ENCODE results near the gene DMD.
"Not testable (repeated sequence)": the region's sequence is repeated elsewhere in the genome, so short reads cannot be mapped to it uniquely, and the experiment has no call there.

DMD gene

DNA sequence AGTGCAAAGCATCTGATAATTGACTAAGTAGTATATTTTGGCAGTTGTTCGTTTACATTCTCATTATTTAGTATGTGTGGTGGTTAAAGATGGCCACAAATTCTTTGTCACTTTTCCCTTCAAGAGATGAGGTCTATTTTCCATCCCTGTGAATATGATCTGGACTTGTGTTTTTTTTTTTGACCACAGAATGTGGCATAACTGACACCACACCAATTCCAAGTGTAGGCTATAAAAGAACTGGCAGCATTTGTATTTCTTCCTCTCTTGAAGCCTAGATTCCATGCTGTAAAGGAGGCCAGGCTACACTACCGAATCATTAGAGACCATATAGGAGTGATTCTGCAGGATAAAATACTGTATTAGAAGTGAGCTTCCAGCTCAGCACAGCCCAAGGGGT, 596.6 kb downstream of the DMD start:
- no peak for DNase-seq (ENCODE audit: low read depth)

DNA sequence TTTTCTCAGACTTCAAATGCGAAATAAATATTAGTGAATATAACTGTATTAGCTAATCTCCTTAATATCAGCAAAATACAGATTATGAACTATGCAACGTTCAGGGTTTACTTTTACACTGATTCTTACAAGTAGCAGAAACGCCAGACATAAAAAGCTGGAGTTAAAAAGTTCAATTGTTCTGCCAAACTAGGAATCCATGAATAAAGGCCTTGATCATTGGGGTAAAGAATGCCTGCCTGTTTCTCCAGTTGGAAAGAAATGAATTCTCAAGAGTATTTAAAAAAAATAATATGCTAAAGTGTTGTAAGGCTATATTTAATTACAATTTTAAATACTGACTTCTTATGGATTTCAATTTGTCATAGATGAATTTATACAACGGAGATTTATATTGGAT, 612.2 kb downstream of the DMD start:
- DNase-seq (ENCODE audit: low read depth), result no peak

- DNase-seq (ENCODE audit: low read depth), result no peak
Measured at GRCh38 chrX:32598707-32599106, 612.6 kb downstream of the DMD start.

DNA sequence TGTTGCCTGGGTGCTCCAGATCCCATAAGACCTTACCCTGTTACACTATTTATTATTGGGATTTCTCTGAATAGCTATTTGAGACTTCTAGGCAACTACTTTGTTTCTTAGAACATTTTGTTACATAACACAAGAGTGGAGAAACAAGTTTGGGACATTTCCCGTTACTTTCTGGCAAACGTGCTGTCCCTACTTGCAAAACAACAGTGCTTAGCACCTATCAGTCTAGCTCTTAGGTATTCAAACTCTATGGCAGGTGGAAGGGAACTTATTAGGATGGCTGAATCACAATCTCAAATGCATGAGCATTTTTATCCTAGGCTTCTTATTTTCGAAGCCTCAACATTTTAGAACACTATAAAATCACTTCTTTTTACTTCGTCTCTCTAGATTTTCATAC, 613.6 kb downstream of the DMD start:
- DNase-seq (ENCODE audit: low read depth), result no peak

DNA sequence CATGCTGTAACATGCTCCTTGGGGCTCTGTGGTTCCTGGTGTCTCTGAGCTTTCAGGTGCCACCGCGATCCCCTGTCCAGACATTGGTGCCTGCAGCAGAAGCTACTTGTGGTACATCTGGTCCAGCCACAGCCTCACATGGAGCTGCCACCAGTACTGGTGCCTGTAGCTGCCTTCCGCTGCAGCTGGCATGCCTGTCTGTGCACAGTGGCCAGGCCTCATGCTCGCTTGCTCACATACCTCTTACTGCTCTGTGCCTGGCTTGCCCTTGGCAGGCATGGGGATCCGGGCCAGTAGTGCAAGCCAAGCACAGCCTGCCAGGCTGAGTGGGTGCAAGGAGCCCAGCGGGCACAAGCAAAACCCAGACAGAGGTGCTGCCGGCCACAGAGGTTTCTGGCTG, 618.6 kb downstream of the DMD start:
- DNase-seq (ENCODE audit: low read depth), result no peak

DNA sequence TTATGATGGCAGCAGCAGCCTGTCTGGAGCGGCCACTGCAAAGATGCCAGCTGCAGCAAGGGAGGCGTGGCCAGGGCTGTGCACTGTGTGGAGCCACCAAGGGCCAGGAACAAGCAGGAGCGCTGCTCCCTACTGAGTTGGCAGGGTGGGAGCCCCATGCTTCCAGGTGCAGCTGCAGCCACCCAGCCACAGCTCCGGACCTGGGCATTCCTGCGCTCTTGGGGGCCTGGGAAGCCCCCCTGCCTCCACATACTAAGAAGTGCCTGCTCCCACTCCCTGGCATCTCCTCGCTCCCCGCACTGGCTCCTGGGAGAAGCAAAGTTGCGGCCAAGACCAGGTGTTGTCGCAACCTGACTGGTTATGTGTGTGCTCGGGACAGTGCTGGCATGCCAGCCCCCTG, 619.8 kb downstream of the DMD start:
- no peak for DNase-seq (ENCODE audit: low read depth)

DNA sequence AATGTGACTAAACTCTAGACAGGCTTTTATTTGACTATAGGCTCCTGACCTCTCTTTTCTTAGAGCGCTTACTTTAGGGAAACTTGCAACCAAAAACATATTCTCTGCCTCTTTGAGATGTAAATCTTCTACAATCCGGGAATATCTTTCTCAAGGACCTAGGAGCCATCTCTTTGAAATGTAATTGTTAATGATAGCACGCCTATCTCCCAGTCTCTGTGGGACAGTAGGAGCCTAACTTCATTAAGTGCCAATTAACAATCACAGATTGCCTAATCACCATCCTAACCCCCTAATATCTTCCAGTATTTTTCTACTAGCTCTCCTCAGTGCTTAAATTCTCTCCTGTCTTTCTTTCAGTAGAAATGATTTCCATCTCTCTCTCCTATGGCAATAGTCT, 628.6 kb downstream of the DMD start:
- no peak for DNase-seq (ENCODE audit: low read depth)

- no peak for DNase-seq (ENCODE audit: low read depth)
Measured at GRCh38 chrX:32576885-32577284, 634.5 kb downstream of the DMD start.

DNA sequence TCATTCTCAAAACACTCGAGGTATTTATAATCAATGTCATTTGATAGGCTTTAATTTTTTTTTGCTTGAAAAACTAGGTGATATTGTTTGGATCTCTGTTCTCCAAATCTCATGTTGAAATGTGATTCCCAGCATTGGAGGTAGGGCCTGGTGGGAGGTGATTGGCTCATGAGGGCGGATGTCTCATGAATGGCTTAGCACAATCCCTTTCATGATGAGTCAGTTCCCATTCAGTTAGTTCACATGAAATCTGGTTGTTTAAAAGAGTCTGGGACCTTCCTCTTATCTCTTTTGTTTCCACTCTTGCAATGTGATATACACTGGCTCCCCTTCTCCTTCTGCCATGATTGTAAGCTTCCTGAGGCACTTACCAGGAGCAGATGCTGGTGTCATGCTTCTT, 638.7 kb downstream of the DMD start:
- no peak for DNase-seq (ENCODE audit: low read depth)

GRCh38 chrX:32571579-32571978, 639.8 kb downstream of the DMD start:
- DNase-seq (ENCODE audit: low read depth), result no peak

DNA sequence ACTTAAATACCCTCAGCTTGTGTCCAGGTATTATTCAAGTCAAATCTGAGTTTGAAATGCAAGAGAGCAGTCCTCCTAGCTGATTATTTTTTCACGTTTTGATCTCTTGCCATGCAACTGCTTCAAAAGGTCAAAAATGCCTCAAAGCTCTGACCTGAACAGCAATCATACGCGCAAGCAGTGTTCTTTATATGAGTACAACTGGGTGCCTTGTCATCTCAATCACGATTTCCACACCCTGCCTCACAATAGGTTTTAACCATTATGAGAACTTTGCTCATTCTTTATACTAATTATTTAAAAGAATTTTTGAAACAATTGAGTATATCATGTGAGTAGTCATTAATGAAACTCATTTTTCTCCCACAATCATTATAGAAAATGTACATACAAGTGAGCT, 649.1 kb downstream of the DMD start:
- no peak for DNase-seq (ENCODE audit: low read depth)

- DNase-seq (ENCODE audit: low read depth), result no peak
Measured at GRCh38 chrX:32545101-32545500, 666.2 kb downstream of the DMD start.

GRCh38 chrX:32538554-32538953, 672.8 kb downstream of the DMD start:
- no peak for DNase-seq (ENCODE audit: low read depth)

DNA sequence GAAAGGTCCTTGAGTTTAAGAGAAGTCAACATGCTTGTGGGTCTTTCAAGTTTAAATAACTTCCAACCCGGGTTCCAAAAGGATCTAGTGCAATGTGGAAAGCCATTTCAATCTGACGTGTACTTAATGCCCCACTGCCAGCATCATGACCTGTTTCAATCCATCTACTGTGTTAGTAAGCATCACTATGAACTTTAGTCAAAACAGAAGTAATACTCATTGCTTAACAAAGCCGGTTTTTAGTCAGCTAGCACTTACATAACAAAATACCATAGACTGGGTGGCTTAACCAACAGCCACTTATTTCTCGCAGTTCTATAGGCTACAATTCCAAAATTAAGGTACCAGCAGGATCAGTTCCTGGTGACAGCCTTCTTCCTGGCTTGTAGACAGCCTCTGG, 677.5 kb downstream of the DMD start:
- no peak for DNase-seq (ENCODE audit: low read depth)

DNA sequence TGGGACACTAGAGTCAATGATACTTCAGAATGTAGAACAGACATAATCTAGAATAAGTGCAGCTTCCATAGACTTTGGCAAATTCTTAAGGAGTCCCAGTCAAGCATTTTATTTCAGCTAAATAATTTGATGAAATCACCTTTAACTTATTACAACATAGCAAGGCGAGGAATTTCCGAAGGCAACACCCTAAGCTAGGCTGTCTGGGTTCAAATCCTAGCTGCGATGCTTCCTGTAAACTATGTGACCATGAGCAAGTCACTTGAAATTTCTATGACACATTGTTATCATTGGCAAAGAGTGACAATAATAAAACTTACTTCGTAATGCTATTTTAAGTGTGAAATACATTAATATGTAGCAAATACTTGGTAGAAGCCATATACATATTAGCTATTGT, 679.1 kb downstream of the DMD start:
- DNase-seq (ENCODE audit: low read depth), result no peak

DNA sequence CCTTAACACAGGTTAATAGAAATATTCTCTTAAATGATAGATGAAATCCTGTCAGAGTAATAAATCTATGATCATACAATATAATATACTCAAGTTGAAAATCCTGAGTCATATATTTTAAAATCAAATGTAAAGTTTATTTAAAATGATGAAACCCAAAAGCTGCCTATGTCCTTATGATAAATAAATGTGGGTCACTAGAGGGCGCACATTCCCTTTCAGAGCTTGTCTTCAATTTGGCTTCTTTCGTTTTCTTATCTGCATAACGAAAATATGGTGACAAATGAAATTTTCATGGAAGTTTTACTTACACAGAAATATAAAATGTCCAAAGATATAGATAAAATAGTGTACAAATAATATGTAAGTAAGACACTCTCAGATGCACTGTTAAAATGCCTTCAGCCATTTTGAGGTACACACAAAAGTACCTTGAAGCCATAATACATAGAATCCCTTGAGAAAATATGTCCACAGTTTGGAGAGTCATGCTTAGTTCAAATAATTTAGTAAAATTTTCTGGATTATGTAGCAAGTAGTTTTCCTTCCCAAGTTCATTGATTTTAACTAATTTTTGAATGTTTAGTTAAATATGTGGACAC, 680.4 kb downstream of the DMD start:
- no peak for DNase-seq (ENCODE audit: low read depth)

DNA sequence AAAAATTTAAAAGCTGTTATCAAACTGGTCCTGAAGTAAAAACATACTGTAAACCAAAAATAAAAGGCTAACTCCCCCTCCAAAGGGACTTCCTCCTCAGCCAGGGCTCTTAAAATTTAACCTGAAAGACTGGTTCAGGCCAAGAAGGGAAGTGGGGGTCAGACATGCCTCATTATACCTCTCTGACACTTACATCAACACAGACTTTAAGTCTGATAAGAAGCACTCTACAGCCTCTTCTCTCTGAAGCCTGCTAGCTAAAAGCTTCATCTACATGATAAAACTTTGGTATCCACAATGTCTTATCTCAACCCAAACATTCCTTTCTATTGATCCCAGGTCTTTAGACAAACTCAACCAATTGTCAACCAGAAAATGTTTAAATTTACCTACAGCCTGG, 682.9 kb downstream of the DMD start:
- not testable (repeated sequence) for DNase-seq (ENCODE audit: low read depth)

DNA sequence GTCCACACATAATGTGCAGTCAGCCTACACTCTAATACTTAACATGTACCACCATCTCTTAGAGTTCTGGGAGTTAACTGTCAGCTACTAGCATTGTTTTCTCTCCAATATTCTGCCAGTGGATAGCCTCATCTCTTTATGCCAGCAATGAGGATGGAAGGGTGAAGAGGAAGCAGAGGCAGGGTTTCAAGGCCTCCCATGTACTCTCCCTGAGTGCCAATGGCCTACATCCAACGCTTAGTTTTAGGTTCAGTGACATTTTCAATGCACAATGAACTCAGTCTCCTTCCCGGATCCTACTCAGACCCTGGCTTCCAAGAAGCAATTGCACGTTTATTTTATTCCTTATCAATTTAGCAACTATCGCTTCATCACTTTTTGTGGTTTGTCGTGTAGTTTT, 686.1 kb downstream of the DMD start:
- DNase-seq (ENCODE audit: low read depth), result no peak

DNA sequence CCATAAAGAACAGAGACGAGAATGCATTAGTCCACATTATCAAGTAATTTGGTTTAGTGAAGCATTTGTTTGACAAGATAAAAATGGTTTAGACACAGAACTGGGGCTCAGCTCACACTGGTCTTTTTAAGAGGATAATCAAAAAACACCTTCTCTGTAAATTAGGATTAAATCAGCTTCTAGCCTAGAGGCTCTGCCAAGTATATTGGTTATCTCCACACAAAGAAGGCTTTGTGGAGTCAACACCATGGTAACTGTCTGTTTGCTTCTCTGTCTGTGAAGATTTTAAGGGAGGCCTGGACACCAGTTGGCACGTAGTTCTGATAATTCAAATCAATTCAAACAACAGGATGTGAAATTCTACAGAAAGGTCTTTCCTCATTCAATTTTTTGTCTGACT, 687.0 kb downstream of the DMD start:
- no peak for DNase-seq (ENCODE audit: low read depth)

DNA sequence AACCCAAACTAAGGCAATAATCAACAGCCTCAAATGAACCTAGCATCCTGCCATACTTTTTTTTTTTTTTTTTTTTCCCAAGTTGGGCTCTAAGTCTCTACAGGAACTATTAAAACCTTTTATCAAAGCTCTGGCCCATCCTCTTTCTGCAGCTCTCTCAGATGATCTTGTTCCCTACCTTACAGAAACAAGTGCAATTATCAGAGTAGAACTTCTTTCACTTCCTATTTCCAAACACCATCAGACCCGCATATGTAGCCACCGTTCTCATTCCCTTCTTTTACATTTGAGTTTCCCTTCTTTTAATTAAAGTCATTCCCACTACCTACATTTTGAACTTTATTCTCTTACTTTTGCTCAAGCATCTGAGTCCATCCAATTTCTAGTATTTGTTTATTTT, 690.6 kb downstream of the DMD start:
- no peak for DNase-seq (ENCODE audit: low read depth)

- no peak for DNase-seq (ENCODE audit: low read depth)
Measured at GRCh38 chrX:32514986-32515385, 696.4 kb downstream of the DMD start.

GRCh38 chrX:32501606-32502005, 709.7 kb downstream of the DMD start:
- DNase-seq (ENCODE audit: low read depth), result no peak

DNA sequence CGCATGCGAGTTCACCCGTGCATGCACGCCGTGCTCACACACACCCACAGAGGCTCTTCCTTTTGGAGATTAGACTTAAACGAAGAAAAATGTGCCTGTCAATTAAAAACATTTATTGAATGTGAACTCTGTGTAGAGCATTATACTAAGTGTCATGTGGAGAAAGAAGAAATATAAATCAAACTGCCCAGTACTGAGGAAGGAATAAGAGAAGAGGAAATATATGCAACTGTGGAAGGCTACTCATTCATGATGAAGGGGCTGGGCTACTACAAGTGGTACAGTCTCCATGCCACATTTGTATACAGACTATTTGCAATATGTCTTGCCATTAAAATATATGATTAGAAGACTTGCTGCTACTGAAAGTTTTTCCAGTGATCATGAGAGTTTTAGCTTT, 714.7 kb downstream of the DMD start:
- no peak for DNase-seq (ENCODE audit: low read depth)

GRCh38 chrX:32495855-32496254, 715.5 kb downstream of the DMD start:
- DNase-seq (ENCODE audit: low read depth), result no peak

DNA sequence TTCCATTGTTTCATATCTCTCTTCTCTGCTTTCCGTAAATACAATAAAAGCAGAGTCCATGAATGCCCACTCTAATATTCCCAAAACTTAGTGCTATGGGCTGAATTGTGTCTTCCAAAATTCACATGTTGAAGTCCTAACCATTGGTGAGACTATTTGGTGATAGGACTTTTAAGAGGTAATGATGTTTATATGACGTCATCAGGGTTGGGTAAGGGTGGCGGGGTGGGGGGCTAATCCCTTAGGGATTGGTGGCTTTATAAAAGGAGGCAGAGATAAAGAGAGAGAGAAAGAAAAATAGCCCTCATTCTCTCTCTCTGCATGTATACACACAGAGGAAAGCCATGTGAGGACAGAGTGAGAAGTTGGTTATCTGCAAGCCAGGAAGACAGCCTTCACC, 722.2 kb downstream of the DMD start:
- DNase-seq (ENCODE audit: low read depth), result no peak

Data from non-pigmented ciliary epithelial cell (primary cell).